Measurements from ENCODE around the gene UBL7.
A peak's percentile ranks its signal among the peaks of the same experiment; 100 is the strongest.

Gene UBL7

GRCh38 chr15:74441248-74441941 lies 19.6 kb downstream of the UBL7 start:
- DNase-seq (ENCODE audit: low spot score) = no peak

- peak; percentile 82 for DNase-seq (ENCODE audit: low spot score)
Observed at GRCh38 chr15:74438721-74439316, 22.1 kb downstream of the UBL7 start.

GRCh38 chr15:74438206-74438605 lies 22.8 kb downstream of the UBL7 start:
- no peak for DNase-seq (ENCODE audit: low spot score)

- no peak for DNase-seq (ENCODE audit: low spot score)
Observed at GRCh38 chr15:74434263-74435136, 26.5 kb downstream of the UBL7 start.

- DNase-seq (ENCODE audit: low spot score) = peak; percentile 95
Observed at GRCh38 chr15:74433592-74434262, 27.2 kb downstream of the UBL7 start, which contains the start of gene SEMA7A. SEMA7A (minus strand) TSS chr15:74433958; CDS start chr15:74433918, 40 bp downstream.

- peak; percentile 56 for DNase-seq (ENCODE audit: low spot score)
Observed at GRCh38 chr15:74432968-74433591, 27.9 kb downstream of the UBL7 start.

GRCh38 chr15:74432271-74432967 lies 28.5 kb downstream of the UBL7 start:
- DNase-seq (ENCODE audit: low spot score) = peak; percentile 41

GRCh38 chr15:74431645-74432044 lies 29.3 kb downstream of the UBL7 start:
- peak; percentile 36 for DNase-seq (ENCODE audit: low spot score)

GRCh38 chr15:74431116-74431515 lies 29.8 kb downstream of the UBL7 start:
- DNase-seq (ENCODE audit: low spot score) = peak; percentile 11

- DNase-seq (ENCODE audit: low spot score) = peak; percentile 27
Observed at GRCh38 chr15:74430510-74430951, 30.4 kb downstream of the UBL7 start.

- no peak for DNase-seq (ENCODE audit: low spot score)
Observed at GRCh38 chr15:74429781-74430400, 31.1 kb downstream of the UBL7 start.

- DNase-seq (ENCODE audit: low spot score) = no peak
Observed at GRCh38 chr15:74428970-74429780, 31.8 kb downstream of the UBL7 start.

GRCh38 chr15:74428442-74428787 lies 32.5 kb downstream of the UBL7 start:
- no peak for DNase-seq (ENCODE audit: low spot score)

GRCh38 chr15:74427607-74428441 lies 33.1 kb downstream of the UBL7 start:
- DNase-seq (ENCODE audit: low spot score) = no peak

GRCh38 chr15:74426404-74427281 lies 34.3 kb downstream of the UBL7 start:
- DNase-seq (ENCODE audit: low spot score) = no peak

- DNase-seq (ENCODE audit: low spot score) = no peak
Observed at GRCh38 chr15:74425630-74426029, 35.3 kb downstream of the UBL7 start.

- no peak for DNase-seq (ENCODE audit: low spot score)
Observed at GRCh38 chr15:74424901-74425528, 35.9 kb downstream of the UBL7 start.
